Tibial nerve (tissue), 4 donors: ENCODE results near the gene FGF19. TPM values are rescaled to one million over a fixed set of nuclear protein-coding genes. Genes with fewer than 3 reads are reported as not detected.

Experiments used
- DNase-seq, 2 donors: peaks; one replicate each; pipeline ENCODE4 v3.0.0-alpha.2; 2019; ENCODE audit warnings: low spot score in 2 of 2
- H3K27ac ChIP-seq, 4 donors: fragments of 200-600 bp; sonication (generic) in 3 of 4; one replicate each; pipeline ENCODE4 v1.5.1; 2017 to 2019; ENCODE audit warnings: mild to moderate bottlenecking in 1 of 4
- H3K27me3 ChIP-seq, 2 donors: fragments of 200-600 bp; sonication (generic) in 1 of 2; one replicate each; pipeline versions ENCODE4 v1.5.1 to v1.6.0; 2017 to 2019
- H3K36me3 ChIP-seq, 3 donors: fragments of 200-600 bp; sonication (generic); one replicate each; pipeline ENCODE4 v1.5.1; 2018 to 2019
- H3K4me1 ChIP-seq, 4 donors: fragments of 200-600 bp; sonication (generic) in 3 of 4; one replicate each; pipeline ENCODE4 v1.5.1; 2017 to 2019
- H3K4me3 ChIP-seq, 4 donors: fragments of 200-600 bp; sonication (generic) in 3 of 4; one replicate each; pipeline ENCODE4 v1.5.1; 2017 to 2019; ENCODE audit warnings: mild to moderate bottlenecking in 1 of 4, moderate library complexity in 1 of 4
- H3K9me3 ChIP-seq, 4 donors: fragments of 200-600 bp; sonication (generic) in 3 of 4; one replicate each; pipeline ENCODE4 v1.5.1; 2017 to 2019
- CTCF ChIP-seq, 5 experiments: fragments of 200-600 bp in 3 of 5; fragments of 450-650 bp in 2 of 5; sonication (generic) in 3 of 5; IDR thresholded peaks; one replicate each; pipeline ENCODE4 v1.5.1; 2016 to 2019; ENCODE audit warnings: antibody characterized with exemption in 5 of 5, mild to moderate bottlenecking in 3 of 5, moderate library complexity in 2 of 5
- EP300 ChIP-seq, 2 donors: sonication (generic); formaldehyde crosslinking; IDR thresholded peaks; one replicate each; pipeline ENCODE4 v1.6.1; 2017; ENCODE audit warnings: antibody characterized with exemption in 2 of 2, mild to moderate bottlenecking in 1 of 2
- POLR2A ChIP-seq, 2 donors: fragments of 450-650 bp; IDR thresholded peaks; one replicate each; pipeline ENCODE4 v1.6.1; 2017; ENCODE audit warnings: antibody characterized with exemption in 2 of 2, mild to moderate bottlenecking in 2 of 2, moderate library complexity in 2 of 2
- WGBS, 2 donors: methylation state at CpG; one replicate each; pipeline ENCODE4 v1.1.5; 2018; 5-methylcytosine and 5-hydroxymethylcytosine counted together
- total RNA-seq, 4 donors: library from RNA; depleted of rRNA; stranded (reverse); fragments of >200 nt; gene quantifications; one replicate each; pipeline ENCODE4 v1.1.0, GENCODE V29; 2016

The FGF19 gene
- total RNA-seq, 4 donors from 2014 or later: not detected

GRCh38 chr11:69721106-69721505 is 17.3 kb upstream of the FGF19 start:
- 38 to 43% methylated on average over 14 of the region's 14 CpGs for WGBS, 2 donors
- TF ChIP-seq EP300 (IDR thresholded peaks at IDR 0.05): no peak
- TF ChIP-seq CTCF (IDR thresholded peaks at IDR 0.05): no peak
- TF ChIP-seq POLR2A (IDR thresholded peaks at IDR 0.05): no peak
- H3K4me3 ChIP-seq: no peak overlapping the region
- H3K9me3 ChIP-seq: no peaks in the 10 kb centered on the region
- no peak overlapping the region for H3K27ac ChIP-seq
- H3K4me1 ChIP-seq: peaks cover 0 to 9% (median 0%) of the 10 kb centered on the region in 4 donors
- no peak for DNase-seq
- H3K36me3 ChIP-seq: no peaks in the 10 kb centered on the region
- peaks cover 0 to 51% of the 10 kb centered on the region in 2 donors for H3K27me3 ChIP-seq

GRCh38 chr11:69718912-69719311 is 15.1 kb upstream of the FGF19 start:
- Histone ChIP-seq H3K36me3 (no peaks in the 10 kb centered on the region), H3K27ac (no peak overlapping the region), H3K27me3 (peaks cover 0 to 49% of the 10 kb centered on the region in 2 donors), H3K9me3 (no peaks in the 10 kb centered on the region), H3K4me1 (peaks cover 0 to 9% (median 0%) of the 10 kb centered on the region in 4 donors), H3K4me3 (no peak overlapping the region)
- WGBS, 2 donors: 81 to 82% methylated on average over 7 to 8 of the region's 8 CpGs
- no peak for DNase-seq
- TF ChIP-seq CTCF (IDR thresholded peaks at IDR 0.05) (no peak), EP300 (IDR thresholded peaks at IDR 0.05) (no peak), POLR2A (IDR thresholded peaks at IDR 0.05) (no peak)

- DNase-seq: no peak
- Histone ChIP-seq H3K4me3 (no peak overlapping the region), H3K27ac (no peak overlapping the region), H3K36me3 (no peaks in the 10 kb centered on the region), H3K4me1 (peaks cover 0 to 9% (median 0%) of the 10 kb centered on the region in 4 donors), H3K9me3 (no peaks in the 10 kb centered on the region), H3K27me3 (peaks cover 0 to 46% of the 10 kb centered on the region in 2 donors)
- 6% methylated on average over 7 to 10 of the region's 13 CpGs for WGBS, 2 donors
- TF ChIP-seq CTCF (IDR thresholded peaks at IDR 0.05): peak in 3 of 5 experiments; percentile 20 to 51 (median 23)
- no peak for TF ChIP-seq POLR2A (IDR thresholded peaks at IDR 0.05)
- TF ChIP-seq EP300 (IDR thresholded peaks at IDR 0.05): no peak
Measured at GRCh38 chr11:69718147-69718546, 14.3 kb upstream of the FGF19 start.

- Histone ChIP-seq H3K4me1 (peaks cover 0 to 9% (median 0%) of the 10 kb centered on the region in 4 donors), H3K36me3 (no peaks in the 10 kb centered on the region), H3K9me3 (no peaks in the 10 kb centered on the region), H3K27ac (no peak overlapping the region), H3K4me3 (no peak overlapping the region), H3K27me3 (peaks cover 0 to 46% of the 10 kb centered on the region in 2 donors)
- no peak for DNase-seq
- 50 to 57% methylated on average over 6 of the region's 6 CpGs for WGBS, 2 donors
- TF ChIP-seq CTCF (IDR thresholded peaks at IDR 0.05) (no peak), POLR2A (IDR thresholded peaks at IDR 0.05) (no peak), EP300 (IDR thresholded peaks at IDR 0.05) (no peak)
Measured at GRCh38 chr11:69716891-69717747, 13.3 kb upstream of the FGF19 start.

GRCh38 chr11:69716099-69716498 is 12.3 kb upstream of the FGF19 start:
- H3K4me3 ChIP-seq: no peak overlapping the region
- no peaks in the 10 kb centered on the region for H3K9me3 ChIP-seq
- DNase-seq: no peak
- H3K36me3 ChIP-seq: no peaks in the 10 kb centered on the region
- TF ChIP-seq EP300 (IDR thresholded peaks at IDR 0.05) (no peak), POLR2A (IDR thresholded peaks at IDR 0.05) (no peak), CTCF (IDR thresholded peaks at IDR 0.05) (no peak)
- peaks cover 0 to 37% of the 10 kb centered on the region in 2 donors for H3K27me3 ChIP-seq
- 70 to 72% methylated on average over 11 of the region's 11 CpGs for WGBS, 2 donors
- no peak overlapping the region for H3K27ac ChIP-seq
- peaks cover 0 to 9% (median 0%) of the 10 kb centered on the region in 4 donors for H3K4me1 ChIP-seq
